BLaER1 (cell line): ENCODE results near the gene DNAH10.

Source experiments
- H3K27ac ChIP-seq: shearing (Covaris generic); formaldehyde crosslinking; 2 replicates; pipeline ENCODE4 v1.8.1; 2022
- H3K27me3 ChIP-seq: shearing (Covaris generic); formaldehyde crosslinking; 2 replicates; pipeline ENCODE4 v1.8.1; 2022
- H3K36me3 ChIP-seq: shearing (Covaris generic); formaldehyde crosslinking; 2 replicates; pipeline ENCODE4 v1.8.1; 2022
- H3K4me1 ChIP-seq: shearing (Covaris generic); formaldehyde crosslinking; 2 replicates; pipeline ENCODE4 v1.8.1; 2022
- H3K4me2 ChIP-seq: shearing (Covaris generic); formaldehyde crosslinking; 2 replicates; pipeline ENCODE4 v1.8.1; 2022
- H3K4me3 ChIP-seq: shearing (Covaris generic); formaldehyde crosslinking; 2 replicates; pipeline ENCODE4 v1.8.1; 2022
- H3K9ac ChIP-seq: shearing (Covaris generic); formaldehyde crosslinking; 2 replicates; pipeline ENCODE4 v1.8.1; 2022
- H3K9me3 ChIP-seq: shearing (Covaris generic); formaldehyde crosslinking; 2 replicates; pipeline ENCODE4 v1.8.1; 2022
- H4K20me1 ChIP-seq: shearing (Covaris generic); formaldehyde crosslinking; 2 replicates; pipeline ENCODE4 v1.8.1; 2022
- Cebpa-rat ChIP-seq: shearing (Covaris generic); IDR thresholded peaks from 2 replicates; pipeline ENCODE4 v1.8.1; 2022

The DNAH10 gene

GRCh38 chr12:123923927-123924326 is 161.8 kb downstream of the DNAH10 start:
- no peak for TF ChIP-seq Cebpa-rat
- no peak overlapping the region for H3K4me3 ChIP-seq
- no peaks in the 10 kb centered on the region for H3K27me3 ChIP-seq
- H3K36me3 ChIP-seq, result no peaks in the 10 kb centered on the region
- H3K4me2 ChIP-seq, result no peak overlapping the region
- no peak overlapping the region for H3K9ac ChIP-seq
- peaks cover 48% of the 10 kb centered on the region for H3K4me1 ChIP-seq
- H3K27ac ChIP-seq, result no peak overlapping the region
- H3K9me3 ChIP-seq, result no peaks in the 10 kb centered on the region
- H4K20me1 ChIP-seq, result peaks cover 20% of the 10 kb centered on the region

GRCh38 chr12:123924539-123924938 is 162.4 kb downstream of the DNAH10 start:
- no peak for TF ChIP-seq Cebpa-rat
- no peaks in the 10 kb centered on the region for H3K36me3 ChIP-seq
- H3K4me1 ChIP-seq, result peaks cover 54% of the 10 kb centered on the region

GRCh38 chr12:123928274-123928865 is 166.3 kb downstream of the DNAH10 start:
- peaks cover 71% of the 10 kb centered on the region for H3K4me1 ChIP-seq
- peak overlapping the region; percentile 27 for H3K4me3 ChIP-seq
- no peak overlapping the region for H3K9ac ChIP-seq
- H3K4me2 ChIP-seq, result peak overlapping the region; percentile 92
- H4K20me1 ChIP-seq, result peaks cover 40% of the 10 kb centered on the region
- no peak for TF ChIP-seq Cebpa-rat
- no peaks in the 10 kb centered on the region for H3K27me3 ChIP-seq
- no peaks in the 10 kb centered on the region for H3K36me3 ChIP-seq
- H3K27ac ChIP-seq, result no peak overlapping the region; the same call in 1 of the 2 replicates
- no peaks in the 10 kb centered on the region for H3K9me3 ChIP-seq

More at GRCh38 chr12:123924539-123924938, 162.4 kb downstream of the DNAH10 start:
- peaks cover 26% of the 10 kb centered on the region for H4K20me1 ChIP-seq
- H3K9me3 ChIP-seq, result no peaks in the 10 kb centered on the region
- no peak overlapping the region for H3K4me3 ChIP-seq
- no peak overlapping the region for H3K27ac ChIP-seq
- H3K4me2 ChIP-seq, result no peak overlapping the region
- no peak overlapping the region for H3K9ac ChIP-seq
- H3K27me3 ChIP-seq, result no peaks in the 10 kb centered on the region

- no peak for TF ChIP-seq Cebpa-rat
- Histone ChIP-seq H4K20me1 (peaks cover 45% of the 10 kb centered on the region), H3K4me3 (no peak overlapping the region), H3K9me3 (no peaks in the 10 kb centered on the region), H3K4me1 (peaks cover 77% of the 10 kb centered on the region), H3K4me2 (peak overlapping the region; percentile 92), H3K9ac (no peak overlapping the region), H3K27me3 (no peaks in the 10 kb centered on the region), H3K27ac (no peak overlapping the region), H3K36me3 (no peaks in the 10 kb centered on the region)
Observed at GRCh38 chr12:123928897-123929296, 166.8 kb downstream of the DNAH10 start.

- no peaks in the 10 kb centered on the region for H3K27me3 ChIP-seq
- H3K4me2 ChIP-seq, result peak overlapping the region; percentile 92
- H3K9me3 ChIP-seq, result no peaks in the 10 kb centered on the region
Observed at GRCh38 chr12:123929946-123930583, 168.0 kb downstream of the DNAH10 start.

GRCh38 chr12:123931686-123932321 is 169.7 kb downstream of the DNAH10 start:
- Histone ChIP-seq H3K4me2 (peak overlapping the region; percentile 92), H3K9ac (no peak overlapping the region), H3K36me3 (peaks cover 7% of the 10 kb centered on the region; the same call in 1 of the 2 replicates), H4K20me1 (peaks cover 59% of the 10 kb centered on the region), H3K27me3 (no peaks in the 10 kb centered on the region), H3K27ac (no peak overlapping the region), H3K9me3 (no peaks in the 10 kb centered on the region), H3K4me1 (peaks cover 83% of the 10 kb centered on the region), H3K4me3 (no peak overlapping the region)
- TF ChIP-seq Cebpa-rat, result no peak

More at GRCh38 chr12:123929946-123930583, 168.0 kb downstream of the DNAH10 start:
- H4K20me1 ChIP-seq, result peaks cover 57% of the 10 kb centered on the region
- no peaks in the 10 kb centered on the region for H3K36me3 ChIP-seq
- no peak for TF ChIP-seq Cebpa-rat
- H3K4me3 ChIP-seq, result no peak overlapping the region
- no peak overlapping the region for H3K9ac ChIP-seq
- H3K4me1 ChIP-seq, result peaks cover 88% of the 10 kb centered on the region
- H3K27ac ChIP-seq, result no peak overlapping the region

- H3K4me1 ChIP-seq, result peaks cover 83% of the 10 kb centered on the region
- H3K4me3 ChIP-seq, result no peak overlapping the region
- TF ChIP-seq Cebpa-rat, result no peak
- no peaks in the 10 kb centered on the region for H3K27me3 ChIP-seq
- no peak overlapping the region for H3K9ac ChIP-seq
- peak overlapping the region; percentile 59 for H3K4me2 ChIP-seq
- H4K20me1 ChIP-seq, result peaks cover 46% of the 10 kb centered on the region
- no peaks in the 10 kb centered on the region for H3K9me3 ChIP-seq
- H3K27ac ChIP-seq, result no peak overlapping the region; the same call in 1 of the 2 replicates
- peaks cover 10% of the 10 kb centered on the region; the same call in 1 of the 2 replicates for H3K36me3 ChIP-seq
Observed at GRCh38 chr12:123933214-123933613, 171.1 kb downstream of the DNAH10 start.

GRCh38 chr12:123934016-123934620 is 172.0 kb downstream of the DNAH10 start:
- no peak overlapping the region for H3K9ac ChIP-seq
- TF ChIP-seq Cebpa-rat, result no peak
- H3K4me1 ChIP-seq, result peaks cover 83% of the 10 kb centered on the region
- H3K27ac ChIP-seq, result no peak overlapping the region
- H3K4me2 ChIP-seq, result peak overlapping the region; percentile 59
- H3K4me3 ChIP-seq, result no peak overlapping the region
- no peaks in the 10 kb centered on the region for H3K9me3 ChIP-seq
- H3K27me3 ChIP-seq, result no peaks in the 10 kb centered on the region
- peaks cover 10% of the 10 kb centered on the region; the same call in 1 of the 2 replicates for H3K36me3 ChIP-seq
- H4K20me1 ChIP-seq, result peaks cover 37% of the 10 kb centered on the region

GRCh38 chr12:123934829-123935228 is 172.7 kb downstream of the DNAH10 start:
- Histone ChIP-seq H3K27me3 (no peaks in the 10 kb centered on the region), H3K9me3 (no peaks in the 10 kb centered on the region), H3K9ac (no peak overlapping the region), H3K4me1 (peaks cover 77% of the 10 kb centered on the region), H3K36me3 (peaks cover 10% of the 10 kb centered on the region; the same call in 1 of the 2 replicates), H3K4me2 (peak overlapping the region; percentile 59), H4K20me1 (peaks cover 30% of the 10 kb centered on the region), H3K27ac (no peak overlapping the region), H3K4me3 (no peak overlapping the region)
- no peak for TF ChIP-seq Cebpa-rat
